Esophagus muscularis mucosa (tissue), 3 donors: ENCODE results near the gene RAB11B.

Experiments
- POLR2A ChIP-seq: fragments of 450-650 bp; IDR thresholded peaks from one replicate; pipeline ENCODE4 v1.6.1; 2017; ENCODE audit warnings: antibody characterized with exemption, moderate library complexity, mild to moderate bottlenecking, low read depth
- POLR2AphosphoS5 ChIP-seq, 2 donors: sonication (generic); formaldehyde crosslinking; IDR thresholded peaks; one replicate each; pipeline ENCODE4 v1.6.1; 2017; ENCODE audit warnings: antibody characterized with exemption in 2 of 2
- TF ChIP-seq, protein P1 (sequence below), 3 experiments: fragments of 200-600 bp in 2 of 3; fragments of 450-650 bp in 1 of 3; sonication (generic) in 2 of 3; IDR thresholded peaks; one replicate each; pipeline ENCODE4 v1.5.1; 2017 to 2019; ENCODE audit warnings: antibody characterized with exemption in 3 of 3, mild to moderate bottlenecking in 2 of 3, moderate library complexity in 1 of 3

DNA sequence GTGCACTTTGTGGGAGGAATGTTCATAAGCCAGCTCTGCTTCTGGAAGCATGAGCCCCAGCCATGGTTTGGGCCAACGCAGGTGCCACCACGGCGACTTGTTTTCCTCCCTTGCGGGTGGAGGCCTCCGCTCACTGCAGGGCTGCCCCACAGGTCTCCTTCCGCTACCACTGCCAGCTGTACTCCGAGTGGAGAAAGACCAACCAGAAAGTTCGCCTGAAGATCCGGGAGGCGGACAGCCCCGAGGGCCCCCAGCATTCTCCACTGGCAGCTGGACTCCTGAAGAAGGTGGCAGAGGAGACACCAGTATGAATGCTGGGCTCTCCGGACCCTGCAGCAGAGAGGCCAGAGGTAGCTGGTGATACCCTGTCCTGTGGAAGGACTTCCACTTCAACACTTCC, 48.1 kb downstream of the RAB11B start:
- TF ChIP-seq, protein P1, sequence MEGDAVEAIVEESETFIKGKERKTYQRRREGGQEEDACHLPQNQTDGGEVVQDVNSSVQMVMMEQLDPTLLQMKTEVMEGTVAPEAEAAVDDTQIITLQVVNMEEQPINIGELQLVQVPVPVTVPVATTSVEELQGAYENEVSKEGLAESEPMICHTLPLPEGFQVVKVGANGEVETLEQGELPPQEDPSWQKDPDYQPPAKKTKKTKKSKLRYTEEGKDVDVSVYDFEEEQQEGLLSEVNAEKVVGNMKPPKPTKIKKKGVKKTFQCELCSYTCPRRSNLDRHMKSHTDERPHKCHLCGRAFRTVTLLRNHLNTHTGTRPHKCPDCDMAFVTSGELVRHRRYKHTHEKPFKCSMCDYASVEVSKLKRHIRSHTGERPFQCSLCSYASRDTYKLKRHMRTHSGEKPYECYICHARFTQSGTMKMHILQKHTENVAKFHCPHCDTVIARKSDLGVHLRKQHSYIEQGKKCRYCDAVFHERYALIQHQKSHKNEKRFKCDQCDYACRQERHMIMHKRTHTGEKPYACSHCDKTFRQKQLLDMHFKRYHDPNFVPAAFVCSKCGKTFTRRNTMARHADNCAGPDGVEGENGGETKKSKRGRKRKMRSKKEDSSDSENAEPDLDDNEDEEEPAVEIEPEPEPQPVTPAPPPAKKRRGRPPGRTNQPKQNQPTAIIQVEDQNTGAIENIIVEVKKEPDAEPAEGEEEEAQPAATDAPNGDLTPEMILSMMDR (IDR thresholded peaks at IDR 0.05) = no peak
- TF ChIP-seq POLR2AphosphoS5 (IDR thresholded peaks at IDR 0.05) = no peak
- no peak for TF ChIP-seq POLR2A
